Measurements from ENCODE around the gene TXNDC2. TPM values are rescaled to one million over a fixed set of nuclear protein-coding genes. Genes with fewer than 3 reads are reported as not detected.

The TXNDC2 gene
- polyA plus RNA-seq, 1 donor from 2014 or later = not detected

Other genes with a start within 250 kb of the TXNDC2 start
- gene RAB31, start 177.7 kb upstream of the TXNDC2 start, polyA plus RNA-seq = 192 TPM
- 182 TPM for gene VAPA, start 28.0 kb downstream of the TXNDC2 start, polyA plus RNA-seq

Measured in IgD-negative memory B cell (primary cell).